ENCODE results near the gene MED17.

DNA sequence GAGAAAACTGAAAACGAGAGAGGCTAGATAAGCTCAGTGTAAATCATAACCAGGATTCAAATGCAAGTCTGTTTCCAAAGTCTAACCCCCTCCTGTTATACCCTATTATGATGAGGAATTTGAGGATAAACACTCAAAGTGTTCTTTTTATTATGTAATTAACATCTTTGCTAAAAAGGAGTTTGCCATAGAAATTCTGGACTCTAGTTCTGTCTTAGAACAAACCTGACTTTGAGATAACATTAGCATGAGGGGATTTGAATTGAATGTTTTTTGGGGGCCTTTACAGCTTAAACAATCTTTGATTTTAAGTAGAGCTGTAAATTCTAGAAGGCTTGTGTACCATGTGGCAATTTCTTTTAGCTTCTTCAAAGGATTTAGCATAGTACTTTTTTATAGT lies 33.1 kb upstream of the MED17 start:
- TF ChIP-seq GATA3 (IDR thresholded peaks at IDR 0.05; ENCODE audit: low read depth, low read length) (no peak), GATA2 (IDR thresholded peaks at IDR 0.05; ENCODE audit: low read depth, low read length) (no peak)

Data from SH-SY5Y (cell line).